ENCODE data around the gene CMTM8. TPM values are rescaled to one million over a fixed set of nuclear protein-coding genes. Genes with fewer than 3 reads are reported as not detected.

The CMTM8 gene
- total RNA-seq, 1 donor from 2014 or later: 4.7 TPM

GRCh38 chr3:32319607-32320006 lies 81.1 kb downstream of the CMTM8 start:
- Histone ChIP-seq H3K27me3 (no peaks in the 10 kb centered on the region), H3K4me3 (no peak overlapping the region), H3K27ac (no peak overlapping the region), H3K4me1 (no peaks in the 10 kb centered on the region), H3K36me3 (no peaks in the 10 kb centered on the region), H3K9me3 (no peaks in the 10 kb centered on the region)
- DNase-seq (ENCODE audit: extremely low spot score in 2 of 2): no peak
- TF ChIP-seq CTCF (IDR thresholded peaks at IDR 0.05): no peak
- no peak for TF ChIP-seq POLR2AphosphoS5 (IDR thresholded peaks at IDR 0.05; ENCODE audit: insufficient read depth in 1 of 2, low read depth in 1 of 2)
- no peak for TF ChIP-seq POLR2A (IDR thresholded peaks at IDR 0.05)
- intact Hi-C loops (cut with DNase I): no loop called here

- Histone ChIP-seq H3K27ac (no peak overlapping the region), H3K9me3 (no peaks in the 10 kb centered on the region), H3K27me3 (no peaks in the 10 kb centered on the region), H3K4me1 (no peaks in the 10 kb centered on the region), H3K4me3 (no peak overlapping the region), H3K36me3 (no peaks in the 10 kb centered on the region)
- TF ChIP-seq POLR2A (IDR thresholded peaks at IDR 0.05) (no peak), POLR2AphosphoS5 (IDR thresholded peaks at IDR 0.05; ENCODE audit: insufficient read depth in 1 of 2, low read depth in 1 of 2) (no peak), CTCF (IDR thresholded peaks at IDR 0.05) (no peak)
- intact Hi-C loops (cut with DNase I): no loop called here
- no peak for DNase-seq (ENCODE audit: extremely low spot score in 2 of 2)
Observed at GRCh38 chr3:32320080-32320479, 81.6 kb downstream of the CMTM8 start.

- TF ChIP-seq CTCF (IDR thresholded peaks at IDR 0.05): no peak
- TF ChIP-seq POLR2AphosphoS5 (IDR thresholded peaks at IDR 0.05; ENCODE audit: insufficient read depth in 1 of 2, low read depth in 1 of 2): no peak
- TF ChIP-seq POLR2A (IDR thresholded peaks at IDR 0.05): no peak
- no peak for DNase-seq (ENCODE audit: extremely low spot score in 2 of 2)
- Histone ChIP-seq H3K9me3 (no peaks in the 10 kb centered on the region), H3K4me1 (no peaks in the 10 kb centered on the region), H3K36me3 (no peaks in the 10 kb centered on the region), H3K27ac (no peak overlapping the region), H3K27me3 (no peaks in the 10 kb centered on the region), H3K4me3 (no peak overlapping the region)
- intact Hi-C loops (cut with DNase I): no loop called here
Observed at GRCh38 chr3:32321095-32321790, 82.8 kb downstream of the CMTM8 start.

- Histone ChIP-seq H3K27ac (no peak overlapping the region), H3K4me3 (no peak overlapping the region), H3K36me3 (no peaks in the 10 kb centered on the region), H3K4me1 (no peaks in the 10 kb centered on the region), H3K27me3 (no peaks in the 10 kb centered on the region), H3K9me3 (no peaks in the 10 kb centered on the region)
- no peak for DNase-seq (ENCODE audit: extremely low spot score in 2 of 2)
- TF ChIP-seq CTCF (IDR thresholded peaks at IDR 0.05) (no peak), POLR2AphosphoS5 (IDR thresholded peaks at IDR 0.05; ENCODE audit: insufficient read depth in 1 of 2, low read depth in 1 of 2) (no peak), POLR2A (IDR thresholded peaks at IDR 0.05) (no peak)
- intact Hi-C loops (cut with DNase I): no loop called here
Observed at GRCh38 chr3:32322311-32322710, 83.8 kb downstream of the CMTM8 start.

GRCh38 chr3:32323604-32324003 lies 85.1 kb downstream of the CMTM8 start:
- intact Hi-C loops (cut with DNase I): no loop called here
- Histone ChIP-seq H3K36me3 (no peaks in the 10 kb centered on the region), H3K27ac (no peak overlapping the region)

More at GRCh38 chr3:32323604-32324003, 85.1 kb downstream of the CMTM8 start:
- Histone ChIP-seq H3K4me3 (no peak overlapping the region), H3K27me3 (no peaks in the 10 kb centered on the region), H3K9me3 (no peaks in the 10 kb centered on the region), H3K4me1 (no peaks in the 10 kb centered on the region)
- DNase-seq (ENCODE audit: extremely low spot score in 2 of 2): no peak
- TF ChIP-seq CTCF (IDR thresholded peaks at IDR 0.05): no peak
- TF ChIP-seq POLR2A (IDR thresholded peaks at IDR 0.05): no peak
- TF ChIP-seq POLR2AphosphoS5 (IDR thresholded peaks at IDR 0.05; ENCODE audit: insufficient read depth in 1 of 2, low read depth in 1 of 2): no peak
